GM18861 (cell line): ENCODE data around the gene NT5C2.
A peak's percentile ranks its signal among the peaks of the same experiment; 100 is the strongest.

Source experiments
- ATAC-seq: cut with Tn5 transposase; IDR thresholded peaks from one replicate; pipeline ENCODE4 v1.9.1; 2021; ENCODE audit not compliant: unreplicated experiment

The NT5C2 gene

DNA sequence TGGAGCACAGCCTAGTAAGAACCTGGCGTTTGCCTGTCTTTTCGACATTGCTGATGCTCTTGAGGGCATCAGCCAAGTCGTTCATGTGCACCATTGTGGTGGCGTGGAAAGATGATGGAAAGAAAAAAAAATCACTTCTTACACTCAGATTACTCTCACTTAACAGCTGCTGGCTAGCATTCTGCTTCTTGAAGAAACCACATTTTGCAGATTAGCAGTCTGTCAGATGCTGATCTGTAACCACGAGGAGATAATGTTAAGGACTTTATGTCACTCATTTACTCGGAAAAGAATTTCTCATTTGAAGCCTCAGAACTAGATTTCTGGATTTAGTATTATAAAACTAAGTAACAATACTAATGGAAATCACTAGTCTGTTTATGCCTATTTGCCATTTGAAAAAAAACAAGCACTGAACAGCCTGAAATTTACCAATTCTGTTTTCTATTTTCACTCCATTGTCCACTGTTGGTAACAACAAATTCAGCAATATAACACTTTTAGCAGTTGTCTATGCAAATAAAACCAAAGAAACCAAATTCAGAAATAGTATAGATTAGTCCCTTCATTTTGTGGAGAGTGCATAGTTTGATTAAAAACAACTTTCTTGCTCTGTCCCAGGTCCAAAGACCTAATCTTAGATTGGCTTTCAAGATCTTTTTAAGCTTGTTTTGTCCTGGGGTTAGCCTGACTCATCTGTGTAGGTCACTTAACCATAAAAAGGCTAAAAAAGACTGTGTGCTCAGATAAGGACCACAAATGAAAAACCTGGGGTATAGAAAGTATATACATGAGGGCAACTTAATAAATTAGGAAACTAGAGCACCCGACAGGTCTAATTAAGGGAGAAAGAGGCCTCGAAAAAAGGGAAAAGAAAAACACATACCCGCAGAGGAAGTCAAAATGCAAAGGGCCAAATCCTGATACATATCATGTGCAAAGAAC lies 67.5 kb downstream of the NT5C2 start:
- ATAC-seq: peak; percentile 69

DNA sequence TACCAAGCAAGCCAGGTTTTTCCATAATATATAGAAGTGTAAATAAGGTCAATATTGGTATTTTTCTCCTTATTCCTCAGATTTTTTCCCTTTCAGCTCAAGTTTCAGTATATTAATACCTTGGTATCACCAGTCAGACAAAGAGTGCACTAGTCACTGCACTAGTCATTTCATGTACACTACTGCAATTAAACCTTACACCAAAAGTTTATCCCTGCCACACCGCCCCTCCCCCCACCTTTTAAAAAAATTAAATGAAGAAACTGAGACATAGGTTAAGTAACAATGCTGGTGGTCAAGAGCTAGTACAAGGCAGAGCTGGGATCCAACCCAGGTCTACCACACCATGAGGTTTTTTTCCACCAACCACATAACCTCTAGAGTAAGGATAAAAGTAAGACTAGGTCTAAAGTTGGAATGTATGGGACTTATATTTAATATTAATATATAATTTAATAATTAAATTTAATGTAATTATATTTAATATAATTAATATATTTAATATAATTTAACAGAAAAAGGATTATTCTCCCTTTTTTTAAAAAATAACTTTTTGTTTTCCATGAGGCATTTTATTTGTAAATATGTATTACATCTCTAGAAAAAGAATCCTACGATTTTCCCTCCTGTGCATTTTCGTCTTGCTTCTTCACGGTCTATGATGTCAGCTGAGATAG lies 68.5 kb downstream of the NT5C2 start:
- ATAC-seq: no peak

DNA sequence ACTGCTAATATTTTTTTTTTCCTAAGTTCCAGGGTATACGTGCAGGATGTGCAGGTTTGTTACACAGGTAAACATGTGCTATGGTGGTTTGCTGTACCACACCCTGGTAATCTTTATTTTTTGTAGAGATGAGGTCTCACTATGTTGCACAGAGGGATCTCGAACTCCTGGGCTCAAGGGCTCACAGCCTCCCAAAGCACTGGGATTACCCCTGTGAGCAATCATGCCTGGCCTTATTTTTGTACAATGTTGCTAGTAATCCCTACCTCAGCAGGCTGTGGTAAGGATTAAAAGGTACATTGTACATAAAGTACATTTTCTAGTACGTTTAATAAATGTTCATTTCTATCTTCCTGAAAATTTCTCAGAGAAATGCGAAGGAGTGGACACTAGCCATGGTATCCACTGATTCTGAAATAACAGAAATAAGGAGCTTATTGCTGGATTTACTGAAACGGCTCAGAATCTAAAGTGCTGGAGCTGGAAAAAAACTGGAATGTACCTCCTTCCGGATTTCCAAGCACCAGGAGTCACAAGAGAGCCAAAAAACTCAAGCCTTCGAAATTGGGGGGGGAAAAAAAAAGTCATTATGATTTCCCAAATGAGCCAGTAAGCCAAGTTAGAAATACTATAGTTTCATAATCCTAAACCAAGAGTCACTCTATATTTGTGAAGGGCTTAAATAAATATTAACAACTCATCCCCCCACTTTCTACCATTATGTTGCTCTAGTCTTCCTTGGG lies 69.6 kb downstream of the NT5C2 start:
- no peak for ATAC-seq

DNA sequence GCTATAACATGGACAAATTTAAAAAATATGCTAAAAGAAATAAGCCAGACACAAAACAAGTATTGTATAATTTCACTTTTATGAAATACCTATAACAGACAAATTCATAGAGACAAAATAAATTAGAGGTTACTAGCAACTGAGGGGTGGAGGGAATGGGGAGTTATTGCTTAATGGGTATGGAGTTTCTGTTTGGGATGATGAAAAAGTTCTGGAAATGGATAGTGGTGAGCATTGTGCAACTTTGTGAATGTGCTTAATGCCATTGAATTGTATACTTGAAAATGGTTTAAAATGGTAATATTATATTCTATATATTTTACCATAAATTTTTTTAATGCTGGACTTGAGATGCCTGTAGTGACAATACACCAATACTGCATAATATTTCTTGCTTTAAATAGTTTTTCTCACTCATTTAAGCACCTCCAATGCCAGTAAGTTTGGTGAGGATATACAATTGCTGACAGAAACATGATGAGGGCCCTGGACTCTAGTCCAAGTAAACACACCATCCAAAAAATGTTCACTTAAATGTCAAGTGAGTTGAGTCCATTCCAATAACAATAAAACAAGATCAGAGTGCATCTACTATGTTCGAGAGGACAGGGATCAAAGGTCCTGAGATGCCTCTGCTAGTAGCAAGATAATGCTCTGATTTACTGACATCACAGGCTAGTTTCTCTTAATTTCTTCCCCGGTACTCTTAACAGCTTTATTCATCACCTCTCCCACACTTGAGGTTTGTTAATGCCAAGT lies 71.9 kb downstream of the NT5C2 start:
- no peak for ATAC-seq

DNA sequence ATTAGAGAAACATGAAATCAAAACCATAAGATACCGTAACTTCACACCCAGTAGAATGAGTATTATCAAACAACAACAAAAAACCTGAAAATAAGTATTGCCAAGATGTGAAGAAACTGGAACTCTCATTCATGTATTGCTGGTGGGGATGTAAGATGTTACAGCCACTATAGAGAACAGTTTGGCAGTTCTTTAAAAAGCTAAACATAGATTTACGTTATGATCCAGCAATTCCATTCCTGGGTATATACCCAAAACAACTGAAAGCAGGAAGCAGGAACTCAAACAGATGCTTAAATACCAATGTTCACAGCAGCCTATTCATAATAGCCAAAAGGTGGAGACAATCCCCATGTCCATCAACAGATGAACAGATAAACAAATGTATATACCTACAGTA lies 72.5 kb downstream of the NT5C2 start:
- no peak for ATAC-seq

DNA sequence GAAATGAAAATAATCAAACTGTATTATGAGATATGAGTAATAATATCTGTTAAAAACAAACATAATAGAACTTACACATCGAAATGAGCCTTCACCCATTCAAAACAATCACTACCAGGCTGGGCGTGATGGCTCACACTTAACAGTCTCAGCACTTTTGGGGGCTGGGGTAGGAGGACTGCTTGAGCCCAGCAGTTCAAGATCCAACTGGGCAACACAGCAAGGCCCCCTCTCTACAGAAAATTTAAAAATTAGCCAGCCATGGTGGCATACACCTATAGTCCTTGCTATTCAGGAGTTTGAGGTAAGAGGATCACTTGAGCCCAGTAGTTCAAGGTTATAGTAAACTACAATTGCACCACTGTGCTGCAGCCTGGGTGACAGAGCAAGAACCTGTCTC lies 75.8 kb downstream of the NT5C2 start:
- ATAC-seq: no peak

DNA sequence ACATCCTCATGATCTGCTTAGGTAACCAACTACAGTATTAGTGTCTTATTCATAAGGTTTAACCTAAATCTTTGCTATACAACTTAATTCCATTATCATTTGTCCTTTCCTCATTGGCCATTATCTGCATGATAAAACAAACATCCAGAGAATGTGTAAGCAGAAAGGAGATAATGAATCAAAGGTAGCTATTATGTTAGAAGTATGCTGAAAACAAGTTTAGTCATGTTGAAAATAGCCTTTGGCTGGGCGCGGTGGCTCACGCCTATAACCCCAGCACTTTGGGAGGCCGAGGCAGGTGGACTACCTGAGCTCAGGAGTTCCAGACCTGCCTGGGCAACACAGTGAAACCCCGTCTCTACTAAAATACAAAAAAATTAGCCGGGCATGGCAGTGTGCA lies 78.2 kb downstream of the NT5C2 start:
- no peak for ATAC-seq

DNA sequence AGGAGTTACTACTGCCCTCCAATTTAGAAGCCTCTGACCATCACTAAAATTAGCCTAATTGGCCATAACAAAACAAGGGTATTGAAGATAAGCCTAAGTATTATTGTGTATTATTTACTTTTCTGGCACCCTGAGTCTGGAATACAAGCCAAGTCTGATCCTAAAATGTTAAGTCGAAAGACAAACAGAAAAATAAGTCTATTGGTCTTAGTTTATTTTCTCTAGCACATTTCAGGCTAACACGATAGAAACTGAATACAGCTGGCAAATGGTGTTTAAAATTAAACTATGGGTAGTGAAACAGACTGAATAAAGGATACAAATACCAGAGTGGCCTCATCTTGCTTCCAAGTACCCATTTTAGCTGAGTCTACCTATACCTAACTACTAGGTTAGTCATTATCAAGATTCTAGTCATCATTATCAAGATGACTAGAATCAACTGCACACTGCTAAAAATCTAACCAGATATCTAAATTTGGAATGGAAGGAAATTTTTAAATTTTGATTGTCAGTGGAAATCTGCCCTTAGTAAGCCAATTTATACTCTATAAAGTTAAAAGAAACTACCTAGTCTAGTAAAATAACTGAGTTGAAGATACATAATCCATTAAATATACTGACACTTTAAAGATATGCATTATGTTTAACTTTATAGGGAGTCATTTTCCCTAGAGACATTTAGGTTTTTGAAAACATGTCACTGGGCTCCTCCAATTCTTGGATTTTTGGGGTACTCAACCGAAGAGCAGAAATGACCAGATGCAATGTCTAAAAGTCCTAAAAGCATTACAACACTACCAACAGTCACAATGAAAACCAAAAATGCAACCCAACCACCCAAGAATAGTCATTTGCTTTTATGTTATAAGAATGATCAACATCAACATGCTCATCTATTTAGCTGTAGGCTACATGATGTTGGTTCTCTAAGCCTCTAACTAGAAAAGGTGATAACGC lies 80.9 kb downstream of the NT5C2 start:
- peak; percentile 61 for ATAC-seq

DNA sequence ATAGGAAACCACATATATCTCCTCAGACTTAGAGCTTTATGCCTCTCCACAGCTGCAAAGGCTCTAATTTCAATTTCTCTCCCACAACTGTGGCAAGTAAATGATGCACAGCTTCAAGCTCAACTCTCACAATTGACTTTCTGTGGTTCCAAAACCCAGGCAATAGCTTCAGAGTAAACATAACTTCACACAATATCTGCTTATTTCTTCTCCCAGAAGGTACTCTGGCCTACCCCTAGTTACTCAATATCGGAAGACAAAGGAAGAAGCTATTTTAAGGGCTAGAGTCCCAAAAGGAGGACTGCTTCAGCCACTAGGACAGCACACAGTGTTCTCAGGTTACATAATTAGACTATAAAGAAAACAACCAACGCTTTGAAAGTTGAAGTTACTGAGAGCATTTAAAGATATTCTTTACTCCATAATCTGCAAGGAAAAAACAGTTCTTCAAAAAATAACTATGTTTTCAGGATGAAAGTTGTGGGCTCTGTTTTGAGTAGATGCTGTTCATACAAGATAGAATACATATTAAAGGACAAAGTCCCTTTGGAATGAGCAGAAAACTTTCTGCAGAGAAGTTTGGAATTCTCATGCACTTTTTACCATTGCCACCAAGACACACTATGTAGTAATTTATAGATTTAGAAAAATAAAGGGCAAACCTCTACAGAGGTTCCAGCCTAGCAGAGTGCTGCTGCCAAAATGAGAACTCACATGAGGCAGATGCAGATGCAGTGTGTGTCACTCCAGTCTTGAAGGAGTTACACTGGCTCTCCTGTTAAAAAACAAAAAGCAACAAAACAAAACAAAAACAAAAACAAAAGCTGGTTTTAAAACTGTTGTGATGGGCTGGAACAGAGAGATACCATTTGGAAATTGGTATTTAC lies 81.8 kb downstream of the NT5C2 start:
- ATAC-seq: peak; percentile 54

DNA sequence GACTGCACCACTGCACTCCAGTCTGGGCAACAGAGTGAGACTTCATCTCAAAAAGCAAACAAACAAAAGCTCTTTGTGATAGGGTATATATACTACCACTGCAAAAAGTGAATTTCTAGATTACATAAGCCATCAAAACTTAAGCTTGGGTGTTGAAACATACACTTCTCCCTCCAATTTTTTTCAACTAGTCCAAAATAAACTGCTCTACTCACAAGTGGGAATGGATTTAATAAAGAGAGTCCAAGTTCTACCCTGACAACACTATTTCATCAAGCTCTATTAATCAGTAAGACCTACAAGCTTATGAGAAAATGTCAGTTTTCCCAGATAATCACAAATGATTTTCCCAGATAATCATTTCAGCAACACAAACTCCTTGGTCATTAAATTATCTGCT lies 82.7 kb downstream of the NT5C2 start:
- ATAC-seq: no peak

DNA sequence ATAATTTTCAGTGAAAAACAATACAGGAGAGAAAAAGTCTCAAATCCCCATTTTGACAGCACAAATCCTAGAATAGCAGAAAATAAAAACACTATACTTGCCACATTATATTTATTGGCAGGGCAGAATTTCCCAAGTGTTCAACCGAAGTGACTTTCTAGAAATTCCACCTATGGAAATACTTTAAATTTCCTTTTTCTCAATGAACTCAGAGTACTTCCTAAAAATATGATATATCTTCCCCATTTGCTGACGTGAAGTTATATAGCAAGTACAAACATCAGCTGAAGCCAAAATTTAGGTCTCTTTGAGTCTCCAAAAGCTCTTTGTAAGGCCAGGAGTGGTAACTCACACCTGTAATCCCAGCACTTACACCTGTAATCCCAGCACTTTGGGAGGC lies 83.3 kb downstream of the NT5C2 start:
- ATAC-seq: no peak

DNA sequence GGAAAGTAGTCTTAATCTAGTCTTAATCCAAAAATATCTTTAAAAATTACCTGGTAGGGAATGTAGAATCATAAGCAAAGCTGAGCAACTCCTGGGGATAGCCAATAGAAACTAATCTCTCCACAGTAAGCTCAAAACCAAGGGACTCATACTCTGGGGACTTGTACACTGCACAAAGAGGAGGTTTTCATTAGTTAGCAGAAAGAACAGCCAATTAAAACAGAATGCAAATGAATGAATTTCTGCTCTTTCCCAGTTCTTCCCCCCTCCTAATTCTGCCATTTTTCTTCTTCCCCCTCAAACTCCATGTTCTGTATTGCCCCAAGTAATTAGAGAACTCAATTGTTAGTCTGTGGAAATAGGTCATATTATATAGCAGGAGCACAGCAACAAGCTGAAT lies 86.5 kb downstream of the NT5C2 start:
- ATAC-seq: no peak

DNA sequence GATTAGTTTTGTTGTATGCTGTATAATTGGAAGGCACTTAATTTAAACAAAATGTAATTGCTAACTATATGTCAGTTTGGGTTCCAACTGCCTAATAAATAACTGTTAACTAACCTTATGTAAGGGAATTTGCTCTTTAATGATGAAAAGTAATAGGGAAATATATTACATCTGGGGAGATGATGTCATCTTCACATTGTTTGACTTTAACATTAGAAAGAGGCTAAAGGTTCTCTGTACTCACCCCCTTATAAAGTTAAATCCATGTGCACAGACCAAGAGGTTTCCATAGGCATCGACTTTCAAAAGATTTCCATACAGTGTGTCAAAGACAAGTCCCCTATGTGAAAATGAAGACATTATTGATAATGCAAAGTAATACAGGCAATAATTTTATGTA lies 87.6 kb downstream of the NT5C2 start:
- ATAC-seq: no peak

DNA sequence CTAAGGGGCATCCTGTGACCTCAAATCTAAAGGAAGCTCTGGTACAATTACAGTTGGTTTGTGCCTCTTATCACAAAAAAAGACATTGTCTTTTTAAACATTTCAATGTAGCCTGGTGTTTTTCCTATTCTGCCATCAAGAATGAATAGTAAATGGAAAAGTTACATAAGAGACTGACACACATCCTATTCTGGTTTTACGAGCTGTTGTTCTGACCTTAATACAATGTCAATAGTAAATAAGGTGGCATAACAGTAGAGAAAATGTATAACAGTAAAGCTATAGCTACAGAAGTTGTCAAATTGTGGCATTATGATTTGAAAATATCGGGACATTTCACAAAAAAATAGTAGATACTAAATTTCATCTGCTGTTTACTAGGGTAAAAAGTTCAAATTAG lies 88.4 kb downstream of the NT5C2 start:
- ATAC-seq: no peak

DNA sequence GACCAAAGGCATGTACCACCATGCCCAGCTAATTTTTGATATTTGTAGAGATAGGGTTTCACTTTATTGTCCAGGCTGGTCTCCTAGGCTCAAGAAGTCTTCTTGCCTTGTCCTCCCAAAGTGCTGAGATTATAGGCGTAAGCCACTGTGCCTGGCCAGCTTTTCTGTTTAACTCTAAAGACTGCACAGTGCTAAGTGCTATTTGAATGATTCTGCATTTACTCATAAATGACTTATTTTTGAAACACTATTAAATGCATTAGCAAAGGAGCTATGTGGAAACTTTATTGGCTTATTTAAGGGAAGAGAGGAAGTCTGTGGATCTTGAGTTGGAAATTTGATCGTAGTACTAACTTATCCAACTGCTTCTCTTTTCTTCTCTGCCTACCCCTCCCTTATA lies 89.1 kb downstream of the NT5C2 start:
- no peak for ATAC-seq

DNA sequence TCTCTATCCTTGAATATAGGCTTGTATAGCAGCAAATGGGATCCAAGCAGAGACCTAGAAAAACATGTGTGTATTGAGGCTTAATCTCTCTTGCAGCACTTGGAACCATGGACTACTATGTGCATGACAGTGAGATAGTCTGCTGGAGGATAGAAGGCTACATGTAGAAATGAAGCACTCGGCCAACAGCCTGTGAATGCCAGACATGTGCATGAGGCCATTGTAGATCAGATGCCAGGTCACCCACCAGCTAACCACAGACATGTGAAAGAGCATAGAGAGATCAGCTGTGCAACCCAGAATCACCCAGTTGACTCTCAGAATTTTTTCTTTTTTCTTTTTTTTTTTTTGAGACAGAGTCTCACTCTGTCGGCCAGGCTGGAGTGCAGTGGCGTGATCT lies 90.9 kb downstream of the NT5C2 start:
- no peak for ATAC-seq

DNA sequence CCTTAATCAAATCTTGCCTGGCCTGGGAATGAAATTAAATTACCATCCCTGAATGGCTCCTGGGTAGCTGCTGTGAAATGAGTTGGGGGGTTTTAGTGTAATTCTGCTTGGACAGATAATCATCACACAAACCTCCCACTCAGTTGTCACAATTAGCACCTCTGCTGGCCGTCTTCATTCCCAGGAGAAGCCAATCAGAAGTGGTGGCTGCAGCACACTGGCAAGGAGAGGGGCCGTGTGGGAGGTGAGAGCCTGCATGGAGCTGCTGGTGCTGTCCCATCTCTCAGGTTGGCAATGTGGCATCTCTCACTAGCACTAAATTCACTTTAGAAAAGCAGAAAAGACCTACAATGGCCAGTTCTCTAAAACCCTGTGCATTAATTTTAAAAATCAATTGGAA lies 92.5 kb downstream of the NT5C2 start:
- ATAC-seq: no peak

DNA sequence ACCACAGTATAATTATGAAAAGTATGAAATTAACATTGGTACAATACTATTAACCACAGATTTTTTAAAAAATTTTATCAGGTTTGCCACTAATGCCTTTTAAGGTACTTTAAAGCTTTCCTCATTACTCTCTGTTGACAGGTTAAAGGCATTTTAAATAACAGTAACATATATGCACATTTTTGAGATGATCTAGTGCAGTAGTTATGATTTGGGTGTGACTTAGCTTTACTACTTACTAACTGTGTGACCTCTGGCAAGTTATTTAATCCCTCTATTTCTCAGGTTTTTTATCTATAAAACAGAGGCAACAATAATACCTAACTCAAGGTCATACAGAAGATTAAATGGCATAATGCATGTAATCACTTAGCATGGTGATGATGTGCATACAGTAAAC lies 94.8 kb downstream of the NT5C2 start:
- ATAC-seq: no peak

DNA sequence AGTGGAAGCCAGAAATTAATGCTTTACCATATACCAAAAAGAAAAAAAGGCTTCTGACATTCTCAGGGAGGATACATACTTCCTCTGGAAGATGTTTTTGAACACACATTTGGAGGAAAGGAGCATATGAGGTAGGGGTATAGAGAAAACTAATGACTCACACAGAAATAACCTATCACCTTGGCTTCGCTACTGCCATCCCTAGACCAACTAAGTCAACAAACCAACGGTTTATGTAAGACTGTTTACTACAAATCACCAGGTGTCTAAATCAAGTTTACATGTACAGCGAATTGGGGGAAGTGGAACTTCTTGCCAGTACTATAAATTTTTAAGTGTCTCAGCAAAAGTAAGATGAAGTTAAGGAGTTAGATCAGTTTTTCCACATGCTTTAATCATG lies 96.9 kb downstream of the NT5C2 start:
- ATAC-seq: no peak
